PC-3 (cell line): ENCODE results near the gene SRP14. TPM values are rescaled to one million over a fixed set of nuclear protein-coding genes. Genes with fewer than 3 reads are reported as not detected.
"Not testable (repeated sequence)": the region's sequence is repeated elsewhere in the genome, so short reads cannot be mapped to it uniquely, and the experiment has no call there.

ENCODE experiments used
- ATAC-seq: fragments of 200-7000 bp; cut with Tn5 transposase; 2 replicates; pipeline ENCODE4 v1.9.1; 2020; ENCODE audit warnings: mild to moderate bottlenecking, moderate library complexity
- BruUV-seq: library from RNA; stranded (reverse); fragments of 400-500 nt; replicated peaks from 2 replicates; lab custom pipeline; 2021; lab: Mats Ljungman, UMichigan
- CTCF ChIA-PET: fragments of 300-600 bp; sonication (Branson Sonifier 250); formaldehyde crosslinking; loops from one replicate; lab custom pipeline; 2022; ENCODE audit warnings: antibody characterized with exemption; lab: Charles Lee
- POLR2A ChIA-PET: fragments of 300-600 bp; sonication (Branson Sonifier 250); formaldehyde crosslinking; loops from one replicate; lab custom pipeline; 2022; ENCODE audit warnings: antibody characterized with exemption; ENCODE audit not compliant: unreplicated experiment; lab: Charles Lee
- DNase-seq: peaks from one replicate; pipeline ENCODE4 v3.0.0-alpha.2; 2015
- H2AFZ ChIP-seq: fragments of 300-600 bp; sonication (generic); 2 replicates; pipeline ENCODE4 v1.6.0; 2016; ENCODE audit warnings: antibody characterized with exemption, low read length
- H3F3A ChIP-seq: fragments of 300-600 bp; sonication (generic); one replicate; pipeline ENCODE4 v1.6.0; 2017; ENCODE audit warnings: antibody characterized with exemption, low read length, control low read depth, mild to moderate bottlenecking; ENCODE audit not compliant: unreplicated experiment
- H3K27ac ChIP-seq: fragments of 300-600 bp; sonication (generic); 2 replicates; pipeline ENCODE4 v1.5.1; 2016; ENCODE audit warnings: mild to moderate bottlenecking, low read length
- H3K27me3 ChIP-seq: fragments of 300-600 bp; sonication (generic); 2 replicates; pipeline ENCODE4 v1.6.1; 2016; ENCODE audit warnings: low read length, mixed read lengths
- H3K36me3 ChIP-seq: fragments of 300-600 bp; sonication (generic); 2 replicates; pipeline ENCODE4 v1.6.1; 2016; ENCODE audit warnings: low read depth, mixed run types, low read length, mixed read lengths
- H3K4me1 ChIP-seq: fragments of 300-600 bp; sonication (generic); 2 replicates; pipeline ENCODE4 v1.5.1; 2016; ENCODE audit warnings: low read length; ENCODE audit not compliant: insufficient read depth
- H3K4me2 ChIP-seq: fragments of 300-600 bp; sonication (generic); 2 replicates; pipeline ENCODE4 v1.6.0; 2016; ENCODE audit warnings: low read length
- H3K4me3 ChIP-seq: fragments of 300-600 bp; sonication (generic); 2 replicates; pipeline ENCODE4 v1.5.1; 2016; ENCODE audit warnings: mild to moderate bottlenecking, low read length, mixed read lengths
- H3K79me2 ChIP-seq: fragments of 300-600 bp; sonication (generic); 2 replicates; pipeline ENCODE4 v1.6.1; 2017; ENCODE audit warnings: low read length, mixed read lengths
- H3K9ac ChIP-seq: fragments of 300-600 bp; sonication (generic); 2 replicates; pipeline ENCODE4 v1.6.0; 2016; ENCODE audit warnings: mild to moderate bottlenecking, low read length
- H3K9me2 ChIP-seq: fragments of 300-600 bp; sonication (generic); replicated peaks from 2 replicates; pipeline ENCODE4 v1.6.1; 2016; ENCODE audit warnings: mixed run types, low read length, mixed read lengths
- H3K9me3 ChIP-seq: fragments of 300-600 bp; sonication (generic); 2 replicates; pipeline ENCODE4 v1.6.1; 2016; ENCODE audit warnings: low read length, mixed read lengths
- H4K20me1 ChIP-seq: fragments of 300-600 bp; sonication (generic); 2 replicates; pipeline ENCODE4 v1.6.1; 2016; ENCODE audit warnings: low read length, mixed read lengths
- CTCF ChIP-seq: fragments of 300-600 bp; sonication (generic); conservative IDR thresholded peaks from 2 replicates; pipeline ENCODE4 v1.5.1; 2017; ENCODE audit warnings: antibody characterized with exemption, low read depth, mild to moderate bottlenecking, low read length
- EZH2 ChIP-seq: fragments of 300-600 bp; sonication (generic); IDR thresholded peaks from one replicate; pipeline ENCODE4 v1.6.1; 2017; ENCODE audit warnings: antibody characterized with exemption, mild to moderate bottlenecking, low read length; ENCODE audit not compliant: unreplicated experiment
- EZH2phosphoT487 ChIP-seq: fragments of 300-600 bp; sonication (generic); IDR thresholded peaks from 2 replicates; pipeline ENCODE4 v1.6.1; 2018; ENCODE audit warnings: mild to moderate bottlenecking, antibody characterized with exemption, low read length, borderline replicate concordance
- intact Hi-C: fragments of 100-400 bp; cut with micrococcal nuclease; formaldehyde crosslinking; loops from 2 replicates; pipeline ENCODE4 v1.9.0; 2023
- total RNA-seq: library from RNA; depleted of rRNA; stranded (reverse); fragments of >200 nt; gene quantifications from 2 replicates; pipeline ENCODE4 v1.2.3, GENCODE V29; 2014

The SRP14 gene
- total RNA-seq, 1 experiment from 2014 or later: 362 TPM

GRCh38 chr15:39997639-39998038 lies 41.3 kb downstream of the SRP14 start:
- Histone ChIP-seq H3F3A (no peaks in the 10 kb centered on the region), H2AFZ (no peak overlapping the region), H3K9me2 (no peaks in the 10 kb centered on the region), H4K20me1 (no peaks in the 10 kb centered on the region), H3K36me3 (peaks cover 45% of the 10 kb centered on the region), H3K27ac (no peak overlapping the region), H3K9me3 (no peaks in the 10 kb centered on the region), H3K4me2 (peak overlapping the region; percentile 43; the same call in 1 of the 2 replicates), H3K4me1 (peaks cover 11% of the 10 kb centered on the region), H3K4me3 (no peak overlapping the region), H3K79me2 (no peaks in the 10 kb centered on the region), H3K9ac (no peak overlapping the region), H3K27me3 (no peaks in the 10 kb centered on the region)
- DNase-seq (no peak), ATAC-seq (no peak)
- CTCF ChIA-PET: no interaction called here
- no TSS peak for BruUV-seq
- POLR2A ChIA-PET: no interaction called here
- TF ChIP-seq CTCF: no peak
- no peak for TF ChIP-seq EZH2
- TF ChIP-seq EZH2phosphoT487: no peak
- intact Hi-C loops: no loop called here

DNA sequence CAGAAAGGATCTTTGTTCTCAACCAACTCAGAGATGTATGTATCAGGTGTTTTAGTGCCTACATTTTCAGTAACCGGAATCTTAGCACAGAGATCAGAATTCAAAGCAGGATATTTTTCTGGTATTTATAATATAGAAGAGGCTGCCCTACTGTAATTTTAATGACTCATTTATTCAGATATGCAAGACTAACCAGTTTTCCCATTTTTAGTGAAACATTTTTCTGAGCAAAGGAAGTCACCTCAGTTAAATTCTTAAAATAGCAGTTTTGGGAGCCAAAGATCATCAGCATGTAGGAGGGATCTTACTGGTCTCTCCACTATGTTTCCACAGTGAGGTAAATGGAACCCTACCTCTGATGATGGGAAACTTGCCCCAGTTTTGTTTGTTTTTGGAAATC lies 42.0 kb downstream of the SRP14 start:
- intact Hi-C loops: no loop called here
- Histone ChIP-seq H3K79me2 (no peaks in the 10 kb centered on the region), H3K27ac (no peak overlapping the region), H3K4me3 (no peak overlapping the region), H3K4me2 (peak overlapping the region; percentile 43; the same call in 1 of the 2 replicates), H3K9me2 (no peaks in the 10 kb centered on the region), H3K27me3 (no peaks in the 10 kb centered on the region), H3F3A (no peaks in the 10 kb centered on the region), H3K4me1 (peaks cover 11% of the 10 kb centered on the region), H3K36me3 (peaks cover 48% of the 10 kb centered on the region), H3K9ac (no peak overlapping the region), H2AFZ (no peak overlapping the region), H3K9me3 (no peaks in the 10 kb centered on the region), H4K20me1 (no peaks in the 10 kb centered on the region)
- TF ChIP-seq CTCF (no peak), EZH2phosphoT487 (no peak), EZH2 (no peak)
- POLR2A ChIA-PET: no interaction called here
- CTCF ChIA-PET: no interaction called here
- DNase-seq (peak; percentile 56), ATAC-seq (peak; percentile 48)
- BruUV-seq: no TSS peak

DNA sequence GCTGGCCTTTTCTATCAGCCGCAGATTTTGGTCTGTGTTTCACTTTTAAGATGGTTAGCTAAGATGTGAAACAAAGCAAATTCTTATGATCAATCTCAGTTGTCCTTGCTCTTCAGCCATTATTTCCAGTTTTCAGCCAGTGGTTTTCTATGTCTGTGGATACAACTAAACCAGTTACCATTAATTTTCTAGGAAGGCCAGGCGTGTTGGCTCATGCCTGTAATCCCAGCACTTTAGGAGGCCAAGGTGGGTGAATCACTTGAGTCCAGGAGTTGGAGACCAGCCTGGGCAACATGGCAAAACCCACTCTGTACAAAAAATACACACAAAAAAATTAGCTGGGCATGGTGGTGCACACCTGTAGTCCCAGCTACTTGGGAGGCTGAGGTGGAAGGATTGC lies 42.8 kb downstream of the SRP14 start:
- H2AFZ ChIP-seq, CTCF ChIA-PET, H3K4me2 ChIP-seq, H4K20me1 ChIP-seq, H3K9me2 ChIP-seq, H3K79me2 ChIP-seq, intact Hi-C loops, H3F3A ChIP-seq, ATAC-seq, BruUV-seq, H3K27me3 ChIP-seq, H3K9me3 ChIP-seq, POLR2A ChIA-PET, H3K27ac ChIP-seq, H3K4me3 ChIP-seq, H3K9ac ChIP-seq, DNase-seq: not testable (repeated sequence)
- peaks cover 54% of the 10 kb centered on the region for H3K36me3 ChIP-seq
- peaks cover 11% of the 10 kb centered on the region for H3K4me1 ChIP-seq

- H3K9ac ChIP-seq, H3K27ac ChIP-seq, H3K4me3 ChIP-seq, H3K27me3 ChIP-seq, POLR2A ChIA-PET, H2AFZ ChIP-seq, ATAC-seq, BruUV-seq, H3K9me3 ChIP-seq, CTCF ChIA-PET, H3K4me2 ChIP-seq, H4K20me1 ChIP-seq, intact Hi-C loops, H3K79me2 ChIP-seq, H3F3A ChIP-seq, DNase-seq, H3K9me2 ChIP-seq: not testable (repeated sequence)
- peaks cover 11% of the 10 kb centered on the region for H3K4me1 ChIP-seq
- H3K36me3 ChIP-seq: peaks cover 57% of the 10 kb centered on the region
Measured at GRCh38 chr15:39992953-39993352, 46.0 kb downstream of the SRP14 start.
